Muscle layer of duodenum (tissue), 2 donors: ENCODE results near the gene ZC3HAV1.

ENCODE experiments used
- H3K27ac ChIP-seq: one replicate; pipeline ENCODE4 v1.7.0; 2013; ENCODE audit warnings: mild to moderate bottlenecking, low read length
- H3K27me3 ChIP-seq: one replicate; pipeline ENCODE4 v1.7.0; 2013; ENCODE audit warnings: low read depth, mild to moderate bottlenecking, control low read depth, low read length
- H3K36me3 ChIP-seq, 2 donors: one replicate each; pipeline ENCODE4 v1.7.0; 2013; ENCODE audit warnings: low read length in 2 of 2, control low read depth in 1 of 2, mild to moderate bottlenecking in 1 of 2; ENCODE audit not compliant: insufficient read depth in 2 of 2, control insufficient read depth in 1 of 2
- H3K4me1 ChIP-seq, 2 donors: one replicate each; pipeline ENCODE4 v1.7.0; 2013; ENCODE audit warnings: low read length in 2 of 2, mild to moderate bottlenecking in 2 of 2, control low read depth in 1 of 2, moderate library complexity in 1 of 2; ENCODE audit not compliant: insufficient read depth in 2 of 2, control insufficient read depth in 1 of 2
- H3K4me3 ChIP-seq, 2 donors: one replicate each; pipeline ENCODE4 v1.7.0; 2013; ENCODE audit warnings: low read length in 2 of 2, low read depth in 1 of 2, mild to moderate bottlenecking in 1 of 2
- H3K9me3 ChIP-seq, 2 donors: one replicate each; pipeline ENCODE4 v1.7.0; 2013; ENCODE audit warnings: low read length in 2 of 2, control low read depth in 1 of 2, mild to moderate bottlenecking in 1 of 2; ENCODE audit not compliant: control insufficient read depth in 1 of 2
- donor health status: healthy.

Gene ZC3HAV1

GRCh38 chr7:139124084-139124914 is 14.8 kb upstream of the ZC3HAV1 start:
- no peaks in the 10 kb centered on the region for H3K27me3 ChIP-seq
- peaks cover 0 to 1% of the 10 kb centered on the region in 2 donors for H3K4me1 ChIP-seq
- H3K4me3 ChIP-seq: no peak overlapping the region
- H3K36me3 ChIP-seq: no peaks in the 10 kb centered on the region
- H3K9me3 ChIP-seq: no peaks in the 10 kb centered on the region
- H3K27ac ChIP-seq: no peak overlapping the region

GRCh38 chr7:139119486-139119849 is 9.9 kb upstream of the ZC3HAV1 start:
- H3K4me3 ChIP-seq: no peak overlapping the region
- H3K36me3 ChIP-seq: no peaks in the 10 kb centered on the region
- no peaks in the 10 kb centered on the region for H3K9me3 ChIP-seq
- no peaks in the 10 kb centered on the region for H3K27me3 ChIP-seq
- peaks cover 0 to 12% of the 10 kb centered on the region in 2 donors for H3K4me1 ChIP-seq
- H3K27ac ChIP-seq: peak overlapping the region; percentile 3

GRCh38 chr7:139118805-139119485 is 9.4 kb upstream of the ZC3HAV1 start:
- peak overlapping the region; percentile 3 for H3K27ac ChIP-seq
- H3K4me1 ChIP-seq: peaks cover 0 to 12% of the 10 kb centered on the region in 2 donors
- H3K4me3 ChIP-seq: no peak overlapping the region
- H3K9me3 ChIP-seq: no peaks in the 10 kb centered on the region
- no peaks in the 10 kb centered on the region for H3K27me3 ChIP-seq
- no peaks in the 10 kb centered on the region for H3K36me3 ChIP-seq

GRCh38 chr7:139118234-139118804 is 8.8 kb upstream of the ZC3HAV1 start:
- peaks cover 0 to 12% of the 10 kb centered on the region in 2 donors for H3K4me1 ChIP-seq
- H3K27ac ChIP-seq: peak overlapping the region; percentile 3
- H3K9me3 ChIP-seq: no peaks in the 10 kb centered on the region
- H3K4me3 ChIP-seq: no peak overlapping the region
- no peaks in the 10 kb centered on the region for H3K36me3 ChIP-seq
- no peaks in the 10 kb centered on the region for H3K27me3 ChIP-seq

- no peaks in the 10 kb centered on the region for H3K27me3 ChIP-seq
- no peaks in the 10 kb centered on the region for H3K9me3 ChIP-seq
- no peaks in the 10 kb centered on the region for H3K36me3 ChIP-seq
- no peak overlapping the region for H3K4me3 ChIP-seq
- H3K27ac ChIP-seq: no peak overlapping the region
- H3K4me1 ChIP-seq: peaks cover 0 to 12% of the 10 kb centered on the region in 2 donors
These were observed 8.2 kb upstream of the ZC3HAV1 start for GRCh38 chr7:139117599-139118233.

GRCh38 chr7:139116999-139117398 is 7.5 kb upstream of the ZC3HAV1 start:
- H3K4me3 ChIP-seq: no peak overlapping the region
- H3K36me3 ChIP-seq: no peaks in the 10 kb centered on the region
- H3K27me3 ChIP-seq: no peaks in the 10 kb centered on the region
- H3K4me1 ChIP-seq: peaks cover 0 to 12% of the 10 kb centered on the region in 2 donors
- H3K9me3 ChIP-seq: no peaks in the 10 kb centered on the region
- no peak overlapping the region for H3K27ac ChIP-seq

GRCh38 chr7:139115104-139115503 is 5.6 kb upstream of the ZC3HAV1 start:
- Histone ChIP-seq H3K27me3 (no peaks in the 10 kb centered on the region), H3K36me3 (no peaks in the 10 kb centered on the region), H3K9me3 (no peaks in the 10 kb centered on the region), H3K4me3 (no peak overlapping the region), H3K27ac (no peak overlapping the region), H3K4me1 (peaks cover 0 to 12% of the 10 kb centered on the region in 2 donors)

GRCh38 chr7:139114585-139114984 is 5.1 kb upstream of the ZC3HAV1 start:
- H3K27ac ChIP-seq: no peak overlapping the region
- H3K9me3 ChIP-seq: no peaks in the 10 kb centered on the region
- H3K4me1 ChIP-seq: peaks cover 0 to 12% of the 10 kb centered on the region in 2 donors
- no peaks in the 10 kb centered on the region for H3K36me3 ChIP-seq
- no peaks in the 10 kb centered on the region for H3K27me3 ChIP-seq
- no peak overlapping the region for H3K4me3 ChIP-seq

GRCh38 chr7:139114018-139114417 is 4.5 kb upstream of the ZC3HAV1 start:
- no peak overlapping the region for H3K4me3 ChIP-seq
- H3K4me1 ChIP-seq: peaks cover 0 to 8% of the 10 kb centered on the region in 2 donors
- no peaks in the 10 kb centered on the region for H3K27me3 ChIP-seq
- H3K27ac ChIP-seq: no peak overlapping the region
- H3K9me3 ChIP-seq: no peaks in the 10 kb centered on the region
- H3K36me3 ChIP-seq: no peaks in the 10 kb centered on the region

- Histone ChIP-seq H3K4me3 (no peak overlapping the region), H3K27ac (no peak overlapping the region), H3K9me3 (no peaks in the 10 kb centered on the region), H3K36me3 (no peaks in the 10 kb centered on the region), H3K27me3 (no peaks in the 10 kb centered on the region), H3K4me1 (no peaks in the 10 kb centered on the region)
These were observed 3.3 kb upstream of the ZC3HAV1 start for GRCh38 chr7:139112741-139113250.

GRCh38 chr7:139112316-139112715 is 2.8 kb upstream of the ZC3HAV1 start:
- Histone ChIP-seq H3K36me3 (no peaks in the 10 kb centered on the region), H3K4me3 (no peak overlapping the region), H3K9me3 (no peaks in the 10 kb centered on the region), H3K27me3 (no peaks in the 10 kb centered on the region), H3K4me1 (no peaks in the 10 kb centered on the region), H3K27ac (no peak overlapping the region)
